HG03565 (cell line): ENCODE data around the gene TNFRSF11A.

Experiments
- ATAC-seq: cut with Tn5 transposase; IDR thresholded peaks from one replicate; pipeline ENCODE4 v1.9.1; 2021; ENCODE audit warnings: mild to moderate bottlenecking, moderate library complexity; ENCODE audit not compliant: unreplicated experiment

TNFRSF11A gene

DNA sequence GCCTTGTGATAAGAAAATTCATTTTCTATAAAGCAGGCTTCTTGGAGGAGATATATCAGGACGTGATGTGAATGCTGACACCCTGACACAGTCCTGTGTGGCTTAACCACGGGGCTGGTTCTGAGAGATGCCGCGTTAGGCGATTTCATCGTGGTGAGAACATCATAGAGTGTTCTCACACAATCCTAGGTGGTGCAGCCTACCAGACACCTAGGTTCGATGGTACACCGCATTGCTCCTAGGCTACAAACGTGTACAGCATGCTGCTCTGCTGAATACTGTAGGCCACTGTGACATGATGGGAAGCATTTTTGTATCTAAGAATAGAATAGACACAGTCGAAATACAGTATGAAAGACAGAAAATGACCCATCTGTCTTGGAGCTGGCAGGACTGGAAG lies 82.5 kb downstream of the TNFRSF11A start:
- no peak for ATAC-seq

DNA sequence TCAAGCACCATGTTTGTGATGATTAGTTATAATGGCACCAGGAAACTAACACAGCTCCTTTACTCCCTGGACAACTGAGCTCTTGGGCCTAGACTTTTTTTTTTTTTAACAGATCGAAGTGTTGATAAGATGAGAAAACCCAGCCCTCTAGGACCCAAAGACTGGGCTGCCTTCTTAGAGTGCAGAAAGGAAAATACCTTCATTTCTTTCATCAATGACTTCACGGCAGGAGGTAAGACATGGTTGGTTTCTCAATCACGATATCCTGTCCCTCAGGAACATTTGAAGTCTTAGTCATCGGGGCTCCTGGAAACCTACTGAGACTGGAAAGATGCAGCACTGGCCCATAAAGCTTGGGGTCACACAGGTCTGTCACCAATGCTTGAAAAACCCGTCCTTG lies 84.7 kb downstream of the TNFRSF11A start:
- ATAC-seq: no peak

- ATAC-seq: no peak
Observed at GRCh38 chr18:62412231-62412979, 87.3 kb downstream of the TNFRSF11A start.

- no peak for ATAC-seq
Observed at GRCh38 chr18:62413206-62413605, 88.1 kb downstream of the TNFRSF11A start.

GRCh38 chr18:62418258-62418657 lies 93.1 kb downstream of the TNFRSF11A start:
- no peak for ATAC-seq

DNA sequence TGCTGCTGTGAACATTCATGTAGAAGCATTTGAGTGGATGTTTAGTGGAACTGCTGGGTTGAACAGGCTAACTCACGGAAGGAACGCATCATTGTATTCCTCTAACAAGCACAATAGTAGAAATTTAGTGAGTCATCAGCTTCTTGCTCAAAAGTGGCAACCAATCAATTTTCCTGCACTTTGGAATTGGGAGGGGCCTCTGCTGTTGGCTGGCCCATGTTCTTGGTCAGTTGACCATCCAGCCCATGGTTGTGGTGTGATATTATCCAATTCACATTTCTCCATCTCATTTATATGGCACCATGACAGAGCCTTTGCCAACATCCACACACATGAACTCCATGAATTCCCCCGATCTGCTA lies 95.0 kb downstream of the TNFRSF11A start:
- ATAC-seq: no peak

DNA sequence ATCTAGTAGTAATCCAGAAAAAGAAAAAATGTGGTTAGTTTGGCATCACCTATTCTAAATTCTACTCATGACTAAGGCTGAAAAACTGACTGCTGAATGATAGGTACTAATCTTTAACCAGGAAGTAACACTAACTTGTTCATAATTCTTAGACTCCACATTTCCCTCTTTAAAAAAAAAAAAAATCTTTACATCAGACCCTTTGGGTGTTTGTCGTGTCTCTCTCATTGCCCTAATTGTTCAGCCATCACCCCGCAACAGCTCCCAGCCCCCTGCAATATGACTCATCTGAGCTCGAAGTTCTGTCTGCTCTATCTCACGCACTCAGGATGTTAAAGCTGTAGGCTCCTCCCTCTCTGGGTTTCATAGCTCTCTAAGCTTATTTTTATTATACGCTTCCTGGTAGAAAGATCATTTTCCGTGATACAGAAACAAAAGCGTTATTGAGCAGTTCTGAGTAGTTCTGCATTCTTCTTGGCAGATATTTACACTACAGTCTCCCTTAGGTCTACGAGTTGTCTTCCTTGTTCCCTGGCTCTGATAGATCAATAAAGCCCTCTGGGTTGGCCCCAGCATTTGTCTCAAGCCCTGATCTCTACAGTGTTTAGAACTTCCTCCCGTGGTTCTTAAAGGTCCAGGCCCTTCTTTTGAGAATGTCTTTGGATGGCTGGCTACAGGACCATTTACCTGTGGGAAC lies 95.6 kb downstream of the TNFRSF11A start:
- ATAC-seq: peak; percentile 88

DNA sequence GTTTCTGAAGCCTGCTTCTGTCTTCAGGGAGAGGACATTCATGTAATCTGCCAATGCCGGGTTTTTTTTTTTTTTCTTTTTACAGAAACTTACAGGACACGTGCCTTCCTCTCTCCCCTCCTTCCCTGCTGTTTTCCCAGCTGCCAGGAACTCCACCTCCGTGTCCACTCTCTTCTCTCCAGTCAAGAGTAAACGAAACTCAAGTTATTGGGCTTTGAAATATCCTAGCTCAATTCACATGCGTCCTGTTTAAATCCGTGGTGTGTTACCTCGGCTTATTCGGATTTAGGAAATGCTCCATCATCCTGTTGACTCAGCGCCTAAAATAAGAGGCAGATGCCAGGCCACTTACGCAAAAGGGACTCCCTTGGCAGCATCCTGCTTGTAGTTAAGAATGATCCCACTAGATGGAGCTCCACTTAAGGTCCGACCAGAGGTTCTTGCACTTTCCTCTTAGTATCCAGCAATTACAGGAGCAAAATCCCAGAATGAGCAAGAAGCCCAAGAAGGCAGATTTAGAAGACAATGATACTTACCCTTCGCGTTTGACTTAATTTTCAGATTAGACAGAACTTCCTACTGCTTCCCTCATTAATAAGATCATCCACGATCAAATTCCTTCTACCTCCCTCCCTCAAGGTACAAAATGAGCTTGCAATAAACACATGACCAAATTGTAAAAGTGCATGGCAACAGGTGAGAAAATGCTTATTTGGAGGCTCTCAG lies 100.5 kb downstream of the TNFRSF11A start:
- peak; percentile 59 for ATAC-seq

- ATAC-seq: no peak
Observed at GRCh38 chr18:62426191-62426488, 101.0 kb downstream of the TNFRSF11A start.

DNA sequence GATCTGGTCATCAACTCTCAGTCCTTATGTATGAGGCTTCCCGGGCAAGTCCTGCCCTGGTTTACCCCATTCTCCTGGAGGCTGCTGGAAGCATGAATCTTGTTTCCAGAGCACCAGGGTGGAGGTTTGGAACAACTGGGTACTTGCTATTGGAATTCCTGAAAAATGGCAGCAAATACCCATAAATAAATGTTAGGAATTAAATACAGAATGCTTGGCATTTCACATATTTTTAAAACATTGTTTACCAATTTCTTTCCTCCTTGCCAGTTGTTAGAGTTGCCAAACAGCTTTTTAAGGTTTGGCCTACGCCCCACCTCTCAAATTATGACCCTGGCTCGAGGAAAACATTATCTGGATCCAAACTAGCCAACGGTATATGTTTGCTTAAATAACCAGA lies 107.1 kb downstream of the TNFRSF11A start:
- ATAC-seq: no peak

GRCh38 chr18:62434798-62435197 lies 109.7 kb downstream of the TNFRSF11A start:
- ATAC-seq: no peak

DNA sequence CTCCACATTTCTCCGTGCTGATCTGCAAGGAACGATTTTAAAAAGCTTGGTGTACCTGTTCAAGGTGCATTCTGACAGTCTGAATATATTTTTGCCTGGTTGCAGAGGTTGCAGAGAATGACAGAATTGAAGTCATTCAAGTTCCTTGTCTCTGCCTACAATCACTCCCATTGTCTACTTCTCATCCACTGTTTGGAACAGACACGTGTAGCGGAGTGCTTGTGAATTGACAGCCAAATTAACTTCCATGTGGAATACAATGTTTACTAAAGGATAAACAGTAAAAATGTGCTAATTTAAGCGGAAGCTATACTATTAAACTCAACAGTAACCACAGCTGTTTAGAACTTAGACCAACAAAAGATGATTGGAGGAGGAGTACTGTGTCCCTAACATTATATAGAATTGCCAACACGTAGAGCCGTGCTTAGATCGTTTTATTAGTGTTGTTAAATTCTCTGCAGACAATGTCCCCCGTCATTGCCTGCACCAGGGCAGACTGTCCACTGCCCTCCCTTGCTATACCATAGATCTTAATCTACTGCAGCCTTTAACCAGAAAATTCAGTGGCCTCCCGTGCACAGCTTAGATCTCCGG lies 110.4 kb downstream of the TNFRSF11A start:
- no peak for ATAC-seq

DNA sequence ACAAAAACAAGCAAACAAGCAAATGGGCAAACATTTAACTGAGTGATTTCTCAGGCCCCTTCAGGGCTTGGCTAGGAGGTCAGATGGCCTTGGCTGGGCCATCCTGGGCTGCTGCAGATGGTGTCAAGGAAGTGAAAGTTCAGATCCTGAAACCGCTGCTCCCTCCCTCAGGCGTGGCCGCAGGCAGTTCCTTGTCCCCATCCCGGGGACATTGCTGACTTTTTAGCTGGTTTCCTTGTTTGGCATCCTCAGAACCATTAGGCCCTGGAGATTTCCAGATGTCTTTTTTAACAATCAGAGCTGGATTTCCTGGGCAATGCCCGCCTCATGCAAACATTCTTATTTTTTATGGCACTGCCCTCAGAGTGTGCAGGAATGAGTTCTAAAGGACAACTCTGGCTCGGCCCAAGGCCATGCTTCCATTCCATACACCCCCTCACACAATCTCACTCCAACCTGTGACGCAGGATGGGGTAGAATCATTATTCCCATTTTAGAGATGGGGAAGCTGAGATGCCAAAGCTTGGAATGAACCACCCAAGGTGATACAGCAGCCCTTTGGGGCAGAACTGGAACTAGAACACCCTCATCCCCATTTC lies 111.6 kb downstream of the TNFRSF11A start:
- ATAC-seq: no peak

GRCh38 chr18:62437235-62438017 lies 112.3 kb downstream of the TNFRSF11A start:
- no peak for ATAC-seq

DNA sequence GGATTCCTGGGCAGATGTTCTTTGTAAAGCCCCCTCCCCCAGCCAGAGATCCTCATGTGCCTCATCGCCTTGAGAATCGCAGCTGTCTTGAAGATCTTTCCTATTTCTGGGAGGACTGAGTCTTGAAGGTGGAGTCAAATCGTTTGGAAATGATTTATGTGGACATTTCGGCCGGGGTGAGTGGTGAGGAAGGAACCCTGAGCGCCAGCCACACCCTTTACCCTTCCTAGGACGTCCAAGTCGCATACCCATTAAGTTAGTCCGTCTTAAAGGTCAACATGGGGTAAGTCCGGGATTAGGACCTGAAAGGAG lies 112.9 kb downstream of the TNFRSF11A start:
- no peak for ATAC-seq

DNA sequence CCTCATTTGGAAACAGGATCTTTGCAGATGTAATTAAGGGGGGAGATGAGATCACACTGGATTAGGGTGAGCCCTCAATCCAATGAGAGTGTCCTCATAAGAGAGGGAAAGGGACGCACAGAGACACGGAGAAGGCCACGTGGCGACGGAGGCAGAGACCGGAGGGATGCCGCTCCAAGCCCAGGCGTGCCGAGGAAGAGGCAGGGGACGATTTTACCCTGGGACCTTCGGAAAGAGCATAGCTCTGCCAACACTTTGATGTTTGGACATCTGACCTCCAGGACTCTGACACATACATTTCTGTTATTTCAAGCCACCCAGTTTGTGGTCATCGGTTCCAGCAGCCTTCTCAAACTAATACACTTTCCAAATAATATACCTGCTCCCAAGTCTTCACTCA lies 113.3 kb downstream of the TNFRSF11A start:
- no peak for ATAC-seq

- no peak for ATAC-seq
Observed at GRCh38 chr18:62438866-62439265, 113.8 kb downstream of the TNFRSF11A start.
